Upper lobe of left lung (tissue), 4 donors: ENCODE data around the gene PPP3R1.

Source experiments
- CTCF ChIP-seq, 6 experiments: fragments of 450-650 bp in 4 of 6; fragments of 200-600 bp in 2 of 6; sonication (generic) in 2 of 6; IDR thresholded peaks; one replicate each; pipeline ENCODE4 v1.5.1; 2016 to 2019; ENCODE audit warnings: antibody characterized with exemption in 6 of 6
- POLR2AphosphoS5 ChIP-seq, 2 donors: sonication (generic); formaldehyde crosslinking; IDR thresholded peaks; one replicate each; pipeline ENCODE4 v1.5.1; 2017; ENCODE audit warnings: antibody characterized with exemption in 2 of 2

- TF ChIP-seq CTCF (IDR thresholded peaks at IDR 0.05): no peak
- TF ChIP-seq POLR2AphosphoS5 (IDR thresholded peaks at IDR 0.05): no peak
Measured at GRCh38 chr2:68157002-68157401, 95.3 kb downstream of the PPP3R1 start.
